Measurements from ENCODE around the gene ZMYND15.
A peak's percentile ranks its signal among the peaks of the same experiment; 100 is the strongest.

The ZMYND15 gene

GRCh38 chr17:4717791-4718190 is 21.8 kb upstream of the ZMYND15 start:
- no peak for DNase-seq

GRCh38 chr17:4718276-4718675 is 21.4 kb upstream of the ZMYND15 start:
- DNase-seq: no peak

GRCh38 chr17:4719146-4719545 is 20.5 kb upstream of the ZMYND15 start:
- no peak for DNase-seq

GRCh38 chr17:4719684-4720221 is 19.9 kb upstream of the ZMYND15 start:
- DNase-seq: no peak

- no peak for DNase-seq
Observed at GRCh38 chr17:4720787-4721186, 18.8 kb upstream of the ZMYND15 start.

GRCh38 chr17:4721203-4722135 is 18.2 kb upstream of the ZMYND15 start:
- peak; percentile 32 for DNase-seq

GRCh38 chr17:4722678-4723240 is 16.9 kb upstream of the ZMYND15 start:
- no peak for DNase-seq

- DNase-seq: no peak
Observed at GRCh38 chr17:4724650-4725049, 15.0 kb upstream of the ZMYND15 start.

GRCh38 chr17:4725646-4726310 is 13.9 kb upstream of the ZMYND15 start:
- DNase-seq: no peak

GRCh38 chr17:4728124-4728523 is 11.5 kb upstream of the ZMYND15 start:
- no peak for DNase-seq

- DNase-seq: no peak
Observed at GRCh38 chr17:4733073-4733531, 6.5 kb upstream of the ZMYND15 start.

GRCh38 chr17:4734857-4735475 is 4.7 kb upstream of the ZMYND15 start:
- DNase-seq: no peak

GRCh38 chr17:4735876-4736651 is 3.6 kb upstream of the ZMYND15 start:
- no peak for DNase-seq

- no peak for DNase-seq
Observed at GRCh38 chr17:4738136-4739121, 1.2 kb upstream of the ZMYND15 start.

- DNase-seq: no peak
Observed at GRCh38 chr17:4740025-4740351, 355 bp downstream of the ZMYND15 start.

GRCh38 chr17:4740584-4740983 is 951 bp downstream of the ZMYND15 start:
- no peak for DNase-seq

GRCh38 chr17:4741544-4741943 is 1.9 kb downstream of the ZMYND15 start:
- DNase-seq: no peak

- DNase-seq: no peak
Observed at GRCh38 chr17:4742133-4742532, 2.5 kb downstream of the ZMYND15 start.

GRCh38 chr17:4742629-4743028 is 3.0 kb downstream of the ZMYND15 start:
- DNase-seq: no peak

GRCh38 chr17:4743216-4743615 is 3.6 kb downstream of the ZMYND15 start:
- no peak for DNase-seq

GRCh38 chr17:4743898-4744297 is 4.3 kb downstream of the ZMYND15 start:
- no peak for DNase-seq

Data from CD4-positive, alpha-beta T cell treated with Interleukin-4 for 4 hours (primary cell).